IMR-90 (cell line): ENCODE measurements around the gene LAMA2. TPM values are rescaled to one million over a fixed set of nuclear protein-coding genes. Genes with fewer than 3 reads are reported as not detected.

ENCODE experiments used
- ATAC-seq: fragments of 200-7000 bp; cut with Tn5 transposase; 2 replicates; pipeline ENCODE4 v1.9.1; 2020; ENCODE audit warnings: low read depth, mild to moderate bottlenecking, moderate library complexity
- BruUV-seq: library from RNA; stranded (reverse); fragments of 400-500 nt; replicated peaks from 2 replicates; lab custom pipeline; 2021; lab: Mats Ljungman, UMichigan
- CTCF ChIA-PET: fragments of 300-600 bp; formaldehyde crosslinking; extraction: SDS; loops from one replicate; lab custom pipeline; 2021; ENCODE audit warnings: antibody characterized with exemption; lab: Yijun Ruan, JAX
- POLR2A ChIA-PET: fragments of 300-600 bp; sonication (Branson Sonifier 250); formaldehyde crosslinking; loops from one replicate; lab custom pipeline; 2022; ENCODE audit warnings: antibody characterized with exemption; ENCODE audit not compliant: unreplicated experiment; lab: Charles Lee
- DNase-seq: peaks from one replicate; pipeline ENCODE4 v3.0.0; 2013
- H2AFZ ChIP-seq: replicated peaks from 2 replicates; pipeline ENCODE3; 2013; ENCODE audit warnings: low read length, mild to moderate bottlenecking; ENCODE audit not compliant: poor library complexity
- H2AK5ac ChIP-seq: 2 replicates; pipeline ENCODE4 v1.6.1; 2013; ENCODE audit warnings: low read depth, low read length, inconsistent platforms
- H2AK9ac ChIP-seq: replicated peaks from 2 replicates; pipeline ENCODE3; 2013; ENCODE audit warnings: mild to moderate bottlenecking, low read depth, low read length, moderate library complexity; ENCODE audit not compliant: poor library complexity
- H2BK120ac ChIP-seq: 2 replicates; pipeline ENCODE4 v1.6.1; 2013; ENCODE audit warnings: low read depth, low read length, inconsistent platforms
- H2BK15ac ChIP-seq: 3 replicates; pipeline ENCODE4 v1.6.1; 2013; ENCODE audit warnings: low read depth, low read length, inconsistent platforms
- H2BK20ac ChIP-seq: 2 replicates; pipeline ENCODE4 v1.6.1; 2013; ENCODE audit warnings: low read depth, mild to moderate bottlenecking, inconsistent platforms, low read length, moderate library complexity
- H2BK5ac ChIP-seq: 2 replicates; pipeline ENCODE4 v1.6.1; 2013; ENCODE audit warnings: mild to moderate bottlenecking, low read depth, low read length, inconsistent platforms; ENCODE audit not compliant: poor library complexity, severe bottlenecking
- H3K14ac ChIP-seq: replicated peaks from 2 replicates; pipeline ENCODE4 v1.6.1; 2013; ENCODE audit warnings: low read depth, low read length, inconsistent platforms
- H3K18ac ChIP-seq: 2 replicates; pipeline ENCODE4 v1.6.1; 2013; ENCODE audit warnings: low read depth, low read length, control low read depth
- H3K23ac ChIP-seq: 2 replicates; pipeline ENCODE4 v1.6.1; 2013; ENCODE audit warnings: low read depth, low read length, inconsistent platforms
- H3K27ac ChIP-seq: 2 replicates; pipeline ENCODE4 v1.5.1; 2013; ENCODE audit warnings: mild to moderate bottlenecking, control low read depth, low read length; ENCODE audit not compliant: insufficient read depth
- H3K27me3 ChIP-seq: 2 replicates; pipeline ENCODE4 v1.6.1; 2013; ENCODE audit warnings: low read length; ENCODE audit not compliant: control insufficient read depth, insufficient read depth
- H3K36me3 ChIP-seq: 2 replicates; pipeline ENCODE4 v1.6.1; 2013; ENCODE audit warnings: low read length, mixed read lengths; ENCODE audit not compliant: control insufficient read depth, insufficient read depth
- H3K4ac ChIP-seq: 2 replicates; pipeline ENCODE4 v1.6.1; 2013; ENCODE audit warnings: low read depth, low read length, inconsistent platforms
- H3K4me1 ChIP-seq: 2 replicates; pipeline ENCODE4 v1.6.1; 2013; ENCODE audit warnings: low read length, mixed read lengths; ENCODE audit not compliant: control insufficient read depth, insufficient read depth
- H3K4me2 ChIP-seq: 2 replicates; pipeline ENCODE4 v1.6.1; 2013; ENCODE audit warnings: low read depth, mild to moderate bottlenecking, control low read depth, low read length, moderate library complexity
- H3K4me3 ChIP-seq: 2 replicates; pipeline ENCODE4 v1.5.1; 2013; ENCODE audit warnings: low read depth, mild to moderate bottlenecking, control low read depth, low read length, moderate library complexity; ENCODE audit not compliant: insufficient read depth
- H3K56ac ChIP-seq: 2 replicates; pipeline ENCODE4 v1.6.1; 2013; ENCODE audit warnings: low read length, inconsistent platforms; ENCODE audit not compliant: insufficient read depth; ENCODE audit errors: extremely low read depth
- H3K79me1 ChIP-seq, 2 experiments: 2 replicates each; pipeline ENCODE4 v1.6.1; 2013; ENCODE audit warnings: low read length in 2 of 2, inconsistent platforms in 1 of 2, low read depth in 1 of 2
- H3K9ac ChIP-seq: 2 replicates; pipeline ENCODE4 v1.6.1; 2013; ENCODE audit warnings: low read depth, low read length, control low read depth
- H3K9me1 ChIP-seq: 2 replicates; pipeline ENCODE4 v1.6.1; 2013; ENCODE audit warnings: low read length, inconsistent platforms; ENCODE audit not compliant: insufficient read depth
- H3K9me3 ChIP-seq: 2 replicates; pipeline ENCODE4 v1.6.1; 2013; ENCODE audit warnings: low read length; ENCODE audit not compliant: control insufficient read depth, insufficient read depth
- H4K20me1 ChIP-seq: 2 replicates; pipeline ENCODE4 v1.6.1; 2013; ENCODE audit warnings: low read length, inconsistent platforms; ENCODE audit not compliant: insufficient read depth
- H4K5ac ChIP-seq: 2 replicates; pipeline ENCODE4 v1.6.1; 2013; ENCODE audit warnings: mild to moderate bottlenecking, low read depth, low read length, control low read depth
- H4K8ac ChIP-seq, 2 experiments: 2 replicates each; pipeline ENCODE4 v1.6.1; 2013; ENCODE audit warnings: low read depth in 2 of 2, low read length in 2 of 2, control low read depth in 1 of 2, inconsistent platforms in 1 of 2
- H4K91ac ChIP-seq: 2 replicates; pipeline ENCODE4 v1.6.1; 2013; ENCODE audit warnings: low read depth, low read length, inconsistent platforms; ENCODE audit not compliant: insufficient read depth
- BHLHE40 ChIP-seq: fragments of 150-350 bp; IDR thresholded peaks from 2 replicates; pipeline ENCODE4 v1.6.1; 2016; ENCODE audit warnings: mild to moderate bottlenecking, low read depth, low read length
- CEBPB ChIP-seq: IDR thresholded peaks from 2 replicates; pipeline ENCODE4 v1.6.1; 2012; ENCODE audit warnings: low read depth, low read length, improper control_type of control experiment
- CHD1 ChIP-seq: IDR thresholded peaks from 2 replicates; pipeline ENCODE4 v1.6.1; 2012; ENCODE audit warnings: low read depth, low read length, improper control_type of control experiment
- CTCF ChIP-seq: conservative IDR thresholded peaks from 2 replicates; pipeline ENCODE4 v1.5.1; 2012; ENCODE audit warnings: mild to moderate bottlenecking, low read depth, low read length, improper control_type of control experiment
- FOS ChIP-seq: fragments of 150-350 bp; IDR thresholded peaks from 2 replicates; pipeline ENCODE4 v1.6.1; 2016; ENCODE audit warnings: low read depth, low read length
- MAFK ChIP-seq: IDR thresholded peaks from 2 replicates; pipeline ENCODE4 v1.6.1; 2012; ENCODE audit warnings: low read depth, low read length, improper control_type of control experiment
- MXI1 ChIP-seq: IDR thresholded peaks from 2 replicates; pipeline ENCODE4 v1.6.1; 2012; ENCODE audit warnings: low read depth, mild to moderate bottlenecking, low read length, moderate library complexity, borderline replicate concordance
- NFE2L2 ChIP-seq: fragments of 150-350 bp; IDR thresholded peaks from 2 replicates; pipeline ENCODE4 v1.6.1; 2016; ENCODE audit warnings: low read depth, mild to moderate bottlenecking, low read length
- RCOR1 ChIP-seq: IDR thresholded peaks from 2 replicates; pipeline ENCODE4 v1.6.1; 2012; ENCODE audit warnings: mild to moderate bottlenecking, low read length, improper control_type of control experiment; ENCODE audit not compliant: insufficient replicate concordance
- RFX5 ChIP-seq: IDR thresholded peaks from 2 replicates; pipeline ENCODE4 v1.8.0; 2012; ENCODE audit warnings: low read depth, mild to moderate bottlenecking, low read length, moderate library complexity
- SMC3 ChIP-seq: fragments of 150-350 bp; IDR thresholded peaks from 2 replicates; pipeline ENCODE4 v1.6.1; 2016; ENCODE audit warnings: low read depth, mild to moderate bottlenecking, antibody characterized with exemption, low read length, moderate library complexity
- USF2 ChIP-seq: fragments of 150-350 bp; IDR thresholded peaks from 2 replicates; pipeline ENCODE4 v1.6.1; 2017; ENCODE audit warnings: mild to moderate bottlenecking, antibody characterized with exemption, low read length, low read depth
- WGBS, 2 experiments: methylation state at CpG; one replicate each; pipeline versions ENCODE4 v1.1.5 to v1.1.7; 2013; ENCODE audit warnings: missing lambda C conversion rate in 2 of 2; ENCODE audit not compliant: insufficient read length in 1 of 2; ENCODE audit errors: extremely low coverage in 2 of 2; 5-methylcytosine and 5-hydroxymethylcytosine counted together
- dilution Hi-C: fragments of 300-500 bp; cut with HindIII; formaldehyde crosslinking; loops from one replicate; pipeline ENCODE4 v1.14.3; 2018; ENCODE audit warnings: low sequenced_read_pairs; ENCODE audit not compliant: unreplicated experiment
- in situ Hi-C: fragments of 300-500 bp; cut with MboI; formaldehyde crosslinking; loops from 3 replicates; pipeline ENCODE4 v1.14.3; 2019; ENCODE audit warnings: low sequenced_read_pairs, inconsistent platforms, mixed read lengths
- intact Hi-C: fragments of 100-400 bp; cut with micrococcal nuclease; formaldehyde crosslinking; loops from 2 replicates; pipeline ENCODE4 v1.10.0; 2022
- polyA plus RNA-seq, 3 experiments: library from polyadenylated mRNA; depleted of rRNA; stranded (reverse); fragments of >200 nt; gene quantifications; 2 replicates each; pipeline ENCODE4 v1.2.3, GENCODE V29; 2012; ENCODE audit warnings: low replicate concordance in 1 of 3
- total RNA-seq: library from RNA; depleted of rRNA; stranded (reverse); fragments of >200 nt; gene quantifications from 2 replicates; pipeline ENCODE4 v1.2.3, GENCODE V29; 2012
- TF ChIP-seq, protein P1 (sequence below): fragments of 150-350 bp; IDR thresholded peaks from 2 replicates; pipeline ENCODE4 v1.6.1; 2016; ENCODE audit warnings: low read depth, mild to moderate bottlenecking, low read length, moderate library complexity, borderline replicate concordance

LAMA2 gene
- total and polyA plus RNA-seq, 2 of the 4 experiments (the other 2 are of a cell fraction) = 9.9 to 13.3 TPM

DNA sequence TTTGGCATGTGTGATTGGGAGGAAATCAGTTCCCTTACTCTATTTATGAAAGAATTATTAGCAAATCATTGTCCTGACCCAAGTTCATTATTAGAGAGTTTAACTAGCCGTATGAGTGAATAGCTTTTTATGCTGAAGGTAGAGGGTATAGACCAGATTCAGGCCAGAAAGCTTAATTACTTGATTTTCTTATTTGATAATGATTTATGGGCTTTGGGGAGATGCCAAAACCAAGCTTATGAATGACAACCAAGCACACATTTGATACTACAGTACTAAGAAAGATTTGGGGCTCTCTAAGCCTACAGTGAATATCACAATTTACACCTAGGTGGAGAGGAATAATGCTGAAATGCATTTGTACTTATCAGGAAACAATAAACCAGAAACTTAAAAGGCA is 633.8 kb downstream of the LAMA2 start:
- in situ Hi-C loops (no loop called here), intact Hi-C loops (no loop called here), dilution Hi-C loops (no loop called here)
- H2AK9ac ChIP-seq = no peak overlapping the region
- ChIA-PET CTCF (no interaction called here), POLR2A (no interaction called here)
- no peak overlapping the region for H2AFZ ChIP-seq
- H3K27ac ChIP-seq = no peak overlapping the region
- no peaks in the 10 kb centered on the region for H3K79me1 ChIP-seq
- no peak overlapping the region for H4K5ac ChIP-seq
- H2BK5ac ChIP-seq = no peak overlapping the region
- H2BK120ac ChIP-seq = no peak overlapping the region
- H3K56ac ChIP-seq = no peak overlapping the region
- H3K4me2 ChIP-seq = no peak overlapping the region
- ATAC-seq (no peak), DNase-seq (no peak)
- no peak overlapping the region for H3K4ac ChIP-seq
- H3K9me3 ChIP-seq = no peaks in the 10 kb centered on the region
- H3K27me3 ChIP-seq = no peaks in the 10 kb centered on the region
- no peak overlapping the region for H3K23ac ChIP-seq
- H2BK20ac ChIP-seq = no peak overlapping the region
- H3K4me3 ChIP-seq = no peak overlapping the region
- H3K36me3 ChIP-seq = peaks cover 2% of the 10 kb centered on the region
- H3K14ac ChIP-seq = no peak overlapping the region
- H3K9ac ChIP-seq = no peak overlapping the region
- no CpG with 5 or more reads among the region's 1 CpG for WGBS, 2 experiments
- H3K9me1 ChIP-seq = no peaks in the 10 kb centered on the region; the same call in 1 of the 2 replicates
- H4K91ac ChIP-seq = no peak overlapping the region
- no peak overlapping the region for H2AK5ac ChIP-seq
- H3K4me1 ChIP-seq = peaks cover 4% of the 10 kb centered on the region
- no peak overlapping the region for H2BK15ac ChIP-seq
- TF ChIP-seq USF2 (no peak), MAFK (no peak), CEBPB (no peak), BHLHE40 (no peak), MXI1 (no peak), SMC3 (no peak), FOS (no peak), RFX5 (no peak), NFE2L2 (no peak), CHD1 (no peak), RCOR1 (no peak), CTCF (no peak)
- TF ChIP-seq, protein P1, sequence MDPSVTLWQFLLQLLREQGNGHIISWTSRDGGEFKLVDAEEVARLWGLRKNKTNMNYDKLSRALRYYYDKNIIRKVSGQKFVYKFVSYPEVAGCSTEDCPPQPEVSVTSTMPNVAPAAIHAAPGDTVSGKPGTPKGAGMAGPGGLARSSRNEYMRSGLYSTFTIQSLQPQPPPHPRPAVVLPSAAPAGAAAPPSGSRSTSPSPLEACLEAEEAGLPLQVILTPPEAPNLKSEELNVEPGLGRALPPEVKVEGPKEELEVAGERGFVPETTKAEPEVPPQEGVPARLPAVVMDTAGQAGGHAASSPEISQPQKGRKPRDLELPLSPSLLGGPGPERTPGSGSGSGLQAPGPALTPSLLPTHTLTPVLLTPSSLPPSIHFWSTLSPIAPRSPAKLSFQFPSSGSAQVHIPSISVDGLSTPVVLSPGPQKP = no peak
- no peaks in the 10 kb centered on the region for H4K20me1 ChIP-seq
- H4K8ac ChIP-seq = no peak overlapping the region
- no peak overlapping the region for H3K18ac ChIP-seq
- no TSS peak for BruUV-seq
